DND-41 (cell line): Measurements from ENCODE around the gene PRR14.

Source experiments
- ATAC-seq: fragments of 200-7000 bp; cut with Tn5 transposase; 3 replicates; pipeline ENCODE4 v1.9.1; 2021; ENCODE audit warnings: low read depth; ENCODE audit not compliant: insufficient read depth
- DNase-seq: peaks from one replicate; pipeline ENCODE4 v3.0.0-alpha.2; 2020
- H2AFZ ChIP-seq: 2 replicates; pipeline ENCODE4 v1.6.0; 2012; ENCODE audit warnings: low read depth, low read length
- H3K27ac ChIP-seq: 2 replicates; pipeline ENCODE4 v1.5.1; 2012; ENCODE audit warnings: low read length, inconsistent platforms
- H3K27me3 ChIP-seq: fragments of 200-600 bp; sonication (generic); 2 replicates; pipeline ENCODE4 v1.6.0; 2012; ENCODE audit warnings: low read length, mild to moderate bottlenecking, inconsistent platforms; ENCODE audit not compliant: insufficient read depth, poor library complexity
- H3K36me3 ChIP-seq: 2 replicates; pipeline ENCODE4 v1.5.1; 2012; ENCODE audit warnings: low read length, inconsistent platforms; ENCODE audit not compliant: insufficient read depth
- H3K4me1 ChIP-seq: 2 replicates; pipeline ENCODE4 v1.5.1; 2012; ENCODE audit warnings: mild to moderate bottlenecking, low read length; ENCODE audit not compliant: insufficient read depth
- H3K4me2 ChIP-seq: 2 replicates; pipeline ENCODE4 v1.6.0; 2012; ENCODE audit warnings: mild to moderate bottlenecking, moderate library complexity, low read length, inconsistent platforms; ENCODE audit not compliant: insufficient read depth
- H3K4me3 ChIP-seq, 2 experiments: fragments of 200-600 bp in 1 of 2; shearing (Covaris generic) in 1 of 2; 2 replicates each; pipeline ENCODE4 v1.5.1; 2012 to 2016; ENCODE audit warnings: inconsistent platforms in 2 of 2, low read length in 2 of 2, mild to moderate bottlenecking in 2 of 2, low read depth in 1 of 2, moderate library complexity in 1 of 2
- H3K79me2 ChIP-seq: 2 replicates; pipeline ENCODE4 v1.6.0; 2012; ENCODE audit warnings: low read length, inconsistent platforms; ENCODE audit not compliant: insufficient read depth
- H3K9ac ChIP-seq: 2 replicates; pipeline ENCODE4 v1.6.0; 2012; ENCODE audit warnings: low read depth, mild to moderate bottlenecking, inconsistent platforms, low read length, moderate library complexity
- H3K9me3 ChIP-seq: 2 replicates; pipeline ENCODE4 v1.5.1; 2012; ENCODE audit warnings: low read length, moderate library complexity, mild to moderate bottlenecking, inconsistent platforms; ENCODE audit not compliant: insufficient read depth, severe bottlenecking
- H4K20me1 ChIP-seq: 2 replicates; pipeline ENCODE4 v1.6.0; 2012; ENCODE audit warnings: low read length; ENCODE audit not compliant: insufficient read depth
- CTCF ChIP-seq: IDR thresholded peaks from 2 replicates; pipeline ENCODE4 v1.5.1; 2012; ENCODE audit warnings: borderline replicate concordance, low read length, moderate library complexity, mild to moderate bottlenecking; ENCODE audit not compliant: poor library complexity, severe bottlenecking; ENCODE audit errors: extremely low read depth
- EZH2 ChIP-seq: IDR thresholded peaks from 3 replicates; pipeline ENCODE4 v1.6.1; 2012; ENCODE audit warnings: borderline replicate concordance, low read depth, mild to moderate bottlenecking, moderate library complexity, low read length, inconsistent platforms; ENCODE audit not compliant: severe bottlenecking

PRR14 gene

GRCh38 chr16:30652718-30653117 lies 2.0 kb downstream of the PRR14 start:
- no peak for DNase-seq
- no peaks in the 10 kb centered on the region for H3K9me3 ChIP-seq
- no peaks in the 10 kb centered on the region for H4K20me1 ChIP-seq
- H3K79me2 ChIP-seq = peaks cover 19% of the 10 kb centered on the region
- TF ChIP-seq EZH2 (no peak), CTCF (no peak)
- H3K27me3 ChIP-seq = no peaks in the 10 kb centered on the region
- no peak for ATAC-seq
- peaks cover 50% of the 10 kb centered on the region for H3K4me1 ChIP-seq
- no peak overlapping the region for H3K27ac ChIP-seq
- H3K9ac ChIP-seq = peak overlapping the region; percentile 88; the same call in 1 of the 2 replicates
- 0 out of 2 replicates have a peak overlapping the region, but pooled peaks have one; percentile 88 for H3K4me2 ChIP-seq
- H3K4me3 ChIP-seq = no peak overlapping the region
- no peak overlapping the region for H2AFZ ChIP-seq
- H3K36me3 ChIP-seq = peaks cover 45% of the 10 kb centered on the region

- no peaks in the 10 kb centered on the region for H3K27me3 ChIP-seq
- no peak overlapping the region for H3K4me3 ChIP-seq
- no peak overlapping the region for H3K9ac ChIP-seq
- H3K79me2 ChIP-seq = peaks cover 29% of the 10 kb centered on the region
- no peak overlapping the region for H2AFZ ChIP-seq
- H3K27ac ChIP-seq = no peak overlapping the region
- no peak for DNase-seq
- H4K20me1 ChIP-seq = peaks cover 2% of the 10 kb centered on the region
- ATAC-seq = no peak
- no peaks in the 10 kb centered on the region for H3K9me3 ChIP-seq
- H3K4me1 ChIP-seq = peaks cover 45% of the 10 kb centered on the region
- TF ChIP-seq CTCF = no peak
- TF ChIP-seq EZH2 = no peak
- no peak overlapping the region for H3K4me2 ChIP-seq
- H3K36me3 ChIP-seq = peaks cover 48% of the 10 kb centered on the region
Observed at GRCh38 chr16:30654856-30655255, 4.1 kb downstream of the PRR14 start.

- H3K79me2 ChIP-seq = peaks cover 39% of the 10 kb centered on the region
- H3K9me3 ChIP-seq = no peaks in the 10 kb centered on the region
- H3K9ac ChIP-seq = no peak overlapping the region
- DNase-seq (no peak), ATAC-seq (no peak)
- no peak overlapping the region for H3K4me2 ChIP-seq
- H3K36me3 ChIP-seq = peaks cover 58% of the 10 kb centered on the region
- H4K20me1 ChIP-seq = peaks cover 12% of the 10 kb centered on the region
- H2AFZ ChIP-seq = no peak overlapping the region
- H3K4me1 ChIP-seq = peaks cover 50% of the 10 kb centered on the region
- H3K27me3 ChIP-seq = no peaks in the 10 kb centered on the region
- TF ChIP-seq CTCF (no peak), EZH2 (no peak)
- no peak overlapping the region for H3K27ac ChIP-seq
- no peak overlapping the region for H3K4me3 ChIP-seq
Observed at GRCh38 chr16:30655815-30656347, 5.1 kb downstream of the PRR14 start.

GRCh38 chr16:30656388-30656787 lies 5.6 kb downstream of the PRR14 start:
- 0 out of 2 replicates have a peak overlapping the region, but pooled peaks have one; percentile 57 for H3K9ac ChIP-seq
- peak overlapping the region; percentile 75; the same call in 1 of the 2 replicates for H3K4me2 ChIP-seq
- peaks cover 63% of the 10 kb centered on the region for H3K36me3 ChIP-seq
- TF ChIP-seq CTCF (no peak), EZH2 (no peak)
- H3K4me3 ChIP-seq = no peak overlapping the region
- no peaks in the 10 kb centered on the region for H3K27me3 ChIP-seq
- H2AFZ ChIP-seq = no peak overlapping the region
- ATAC-seq (no peak), DNase-seq (no peak)
- H4K20me1 ChIP-seq = peaks cover 17% of the 10 kb centered on the region
- H3K9me3 ChIP-seq = no peaks in the 10 kb centered on the region
- H3K27ac ChIP-seq = no peak overlapping the region
- peaks cover 40% of the 10 kb centered on the region for H3K79me2 ChIP-seq
- peaks cover 55% of the 10 kb centered on the region for H3K4me1 ChIP-seq
